Measurements from ENCODE around the gene TDRD7. TPM values are rescaled to one million over a fixed set of nuclear protein-coding genes. Genes with fewer than 3 reads are reported as not detected.

Gene TDRD7
- total and polyA plus RNA-seq, 2 of the 8 experiments (the other 6 are each of a cell fraction or from before 2014, with no cell fraction given) = 1.2 to 2.3 TPM

DNA sequence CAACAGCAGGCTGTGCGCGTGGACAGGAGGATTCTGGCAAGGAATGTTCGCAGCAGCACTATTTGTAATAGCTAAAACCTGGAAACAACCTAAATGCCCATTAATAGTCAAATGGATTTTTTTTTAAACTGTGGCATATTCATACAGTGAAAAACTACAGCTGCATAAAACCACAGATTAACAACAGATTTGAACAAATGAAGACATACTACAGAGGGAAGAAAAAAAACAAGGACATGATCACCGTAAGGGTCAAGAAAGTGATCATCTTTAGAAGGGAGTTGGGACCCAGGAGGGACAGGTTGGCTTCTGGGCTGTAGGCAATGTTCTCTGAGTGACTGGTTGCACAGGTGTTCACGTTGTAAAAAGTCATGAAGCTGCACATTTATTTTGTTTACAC lies 88.4 kb downstream of the TDRD7 start:
- no peak overlapping the region for H4K91ac ChIP-seq (replicated peaks; ENCODE audit: insufficient read length, low read length)
- DNase-seq (ENCODE audit: low read depth in 1 of 2, low spot score in 2 of 2) (peak in 1 of 2 experiments; percentile 22), FAIRE-seq (peak; percentile 13)
- no peak overlapping the region for H2BK120ac ChIP-seq (replicated peaks; ENCODE audit: low read depth, low read length)
- H2BK12ac ChIP-seq (ENCODE audit: low read depth, low read length) = no peak overlapping the region
- H3K4ac ChIP-seq (replicated peaks; ENCODE audit: insufficient read length, low read depth, low read length) = no peak overlapping the region
- no peaks in the 10 kb centered on the region for H3K79me2 ChIP-seq (ENCODE audit: control insufficient read depth in 1 of 2, insufficient read depth in 2 of 2, low read length in 2 of 2)
- no peak overlapping the region for H2BK20ac ChIP-seq (ENCODE audit: low read length)
- no peak overlapping the region for H3K14ac ChIP-seq (ENCODE audit: insufficient read length)
- peak overlapping the region in 1 of 4 experiments; percentile 60; a peak in 1 of 8 replicates for H3K4me3 ChIP-seq (ENCODE audit: extremely low read depth in 1 of 4, insufficient read depth in 2 of 4, low read depth in 3 of 4, low read length in 4 of 4)
- no peak overlapping the region for H2BK15ac ChIP-seq (ENCODE audit: low read length)
- H3K4me1 ChIP-seq (replicated peaks in 1 of 4; ENCODE audit: control insufficient read depth in 3 of 4, insufficient read depth in 4 of 4, low read length in 3 of 4) = peaks cover 0 to 6% (median 5%) of the 10 kb centered on the region in 4 experiments; a peak in 5 of 7 replicates
- H3K4me2 ChIP-seq (ENCODE audit: insufficient read depth in 1 of 2, low read depth in 2 of 2, low read length in 2 of 2) = no peak overlapping the region; a peak in 1 of 4 replicates
- H2AFZ ChIP-seq (ENCODE audit: low read length) = no peak overlapping the region
- 59% methylated on average over 5 of the region's 5 CpGs; no CpG with 5 or more reads in 1 of the 2 experiments for WGBS, 2 experiments (ENCODE audit: extremely low coverage in 1 of 2, insufficient coverage in 1 of 2, insufficient read length in 1 of 2, insufficient replicate concordance in 2 of 2, low coverage in 1 of 2, low lambda C conversion rate in 2 of 2, missing lambda C conversion rate in 1 of 2)
- no peak overlapping the region for H3K23ac ChIP-seq (ENCODE audit: insufficient read length)
- no peak overlapping the region for H3K9ac ChIP-seq (replicated peaks in 1 of 4; ENCODE audit: extremely low read depth in 1 of 4, low read depth in 3 of 4, low read length in 3 of 4)
- H3K9me3 ChIP-seq (ENCODE audit: insufficient read depth in 2 of 2, low read depth in 1 of 2, low read length in 1 of 2) = peaks cover 0 to 10% of the 10 kb centered on the region in 2 experiments; a peak in 1 of 4 replicates
- H4K5ac ChIP-seq (ENCODE audit: insufficient read length, low read depth, low read length) = no peak overlapping the region
- no peak overlapping the region for H2AK5ac ChIP-seq (ENCODE audit: low read depth, low read length)
- H3K27me3 ChIP-seq (replicated peaks in 1 of 4; ENCODE audit: control insufficient read depth in 3 of 4, extremely low read depth in 1 of 4, insufficient read depth in 3 of 4, low read length in 3 of 4) = peaks cover 39 to 60% (median 50%) of the 10 kb centered on the region in 4 experiments
- no peak overlapping the region for H3K56ac ChIP-seq (replicated peaks; ENCODE audit: insufficient read length, low read depth, low read length)
- no peaks in the 10 kb centered on the region for H4K20me1 ChIP-seq (replicated peaks in 1 of 2; ENCODE audit: control insufficient read depth in 1 of 2, insufficient read depth in 2 of 2, low read length in 2 of 2)
- ChIA-PET POLR2A (ENCODE audit: partially characterized antibody) (no interaction called here), CTCF (ENCODE audit: partially characterized antibody) (interaction anchor here (1.0 to 6.0 kb wide), 8 partner anchors 14 to 115 kb away, joined by 3 to 53 read pairs (median 7); no protein-coding TSS in a partner anchor)
- no peaks in the 10 kb centered on the region for H3K36me3 ChIP-seq (ENCODE audit: control insufficient read depth in 2 of 4, insufficient read depth in 4 of 4, low read length in 3 of 4)
- H3K18ac ChIP-seq (ENCODE audit: extremely low read depth, low read length) = no peak overlapping the region
- H3K79me1 ChIP-seq (ENCODE audit: low read depth, low read length) = no peaks in the 10 kb centered on the region
- H4K8ac ChIP-seq (ENCODE audit: extremely low read depth, insufficient read depth, low read length) = no peak overlapping the region
- H2BK5ac ChIP-seq (ENCODE audit: low read depth, low read length) = no peak overlapping the region
- no peak; the same call in 1 of the 2 replicates for TF ChIP-seq SUZ12 (IDR thresholded peaks at IDR 0.05; ENCODE audit: low read length)
- TF ChIP-seq EP300 (IDR thresholded peaks at IDR 0.05; ENCODE audit: borderline replicate concordance in 1 of 2, low read depth in 2 of 2, low read length in 2 of 2) = no peak
- no peak for TF ChIP-seq NRF1 (IDR thresholded peaks at IDR 0.05; ENCODE audit: low read depth, low read length)
- TF ChIP-seq EZH2 (IDR thresholded peaks at IDR 0.05; ENCODE audit: low read depth, low read length, severe bottlenecking) = peak; percentile 36
- TF ChIP-seq SIN3A (conservative IDR thresholded peaks at IDR 0.05 in 1 of 2, IDR thresholded peaks at IDR 0.05 in 1 of 2; ENCODE audit: low read depth in 1 of 2, low read length in 2 of 2) = no peak
- no peak for TF ChIP-seq RXRA (IDR thresholded peaks at IDR 0.05; ENCODE audit: insufficient read depth, low read depth, low read length)
- peak; percentile 10 for TF ChIP-seq RNF2 (IDR thresholded peaks at IDR 0.05; ENCODE audit: borderline replicate concordance, low read depth, low read length, missing control alignments, poor library complexity, severe bottlenecking)
- TF ChIP-seq MAFK (IDR thresholded peaks at IDR 0.05; ENCODE audit: low read depth, low read length) = no peak
- no peak overlapping the region for H3K27ac ChIP-seq (ENCODE audit: low read depth, low read length)
- H3K23me2 ChIP-seq (ENCODE audit: low read depth, low read length) = peaks cover 15% of the 10 kb centered on the region

Measured in H1 (cell line).